HepG2 (cell line): Measurements from ENCODE around the gene CEP63. TPM values are rescaled to one million over a fixed set of nuclear protein-coding genes. Genes with fewer than 3 reads are reported as not detected.

Source experiments
- HDAC2 ChIP-seq: sonication (generic); formaldehyde crosslinking; IDR thresholded peaks from 2 replicates; pipeline ENCODE4 v1.4.0; 2020; ENCODE audit warnings: missing genetic modification reagents
- POLR2AphosphoS5 ChIP-seq: IDR thresholded peaks from 2 replicates; pipeline ENCODE4 v1.6.1; 2012; ENCODE audit warnings: low read depth, low read length
- POLR2G ChIP-seq: fragments of 200-400 bp; formaldehyde crosslinking; IDR thresholded peaks from 2 replicates; pipeline ENCODE4 v1.6.1; 2018; ENCODE audit warnings: mild to moderate bottlenecking, low read depth, low read length, moderate library complexity
- RFXANK ChIP-seq: IDR thresholded peaks from 2 replicates; pipeline ENCODE4 v1.6.1; 2016
- RXRA ChIP-seq: sonication (generic); formaldehyde crosslinking; IDR thresholded peaks from 2 replicates; pipeline ENCODE4 v1.5.1; 2020; ENCODE audit warnings: missing genetic modification reagents
- ZNF292 ChIP-seq: sonication (generic); formaldehyde crosslinking; IDR thresholded peaks from 2 replicates; pipeline ENCODE4 v1.8.1; 2022; ENCODE audit warnings: mild to moderate bottlenecking, low read depth, missing genetic modification reagents, borderline replicate concordance
- ZNF605 ChIP-seq: sonication (generic); formaldehyde crosslinking; IDR thresholded peaks from 2 replicates; pipeline ENCODE4 v1.8.0; 2022; ENCODE audit warnings: mild to moderate bottlenecking, missing genetic modification reagents
- polyA plus RNA-seq, 8 experiments: library from polyadenylated mRNA; depleted of rRNA in 3 of 8; stranded (reverse) in 7 of 8; unstranded in 1 of 8; fragments of >200 nt; fragmentation: Illumina TruSeq in 4 of 8; extraction: Trizol in 4 of 8; gene quantifications; 2 replicates each; pipeline versions ENCODE4 v1.2.1 to v1.2.3, GENCODE V29; 2011 to 2016; ENCODE audit warnings: low read depth in 4 of 8, missing spikeins in 1 of 8, mixed read lengths in 1 of 8; ENCODE audit not compliant: insufficient read depth in 1 of 8
- total RNA-seq, 5 experiments: library from RNA; depleted of rRNA; stranded (reverse); fragments of >200 nt; fragmentation: Illumina TruSeq; extraction: Trizol; gene quantifications; 2 replicates each; pipeline ENCODE4 v1.2.3, GENCODE V29; 2016; ENCODE audit warnings: low read depth in 1 of 5
- TF ChIP-seq, protein P1 (sequence below): sonication (generic); formaldehyde crosslinking; IDR thresholded peaks from 2 replicates; pipeline ENCODE4 v1.5.0; 2020; ENCODE audit warnings: missing genetic modification reagents, mild to moderate bottlenecking, borderline replicate concordance
- TF ChIP-seq, protein P2 (sequence below): IDR thresholded peaks from 2 replicates; pipeline ENCODE4 v1.6.1; 2012; ENCODE audit warnings: low read length, improper control_type of control experiment
- TF ChIP-seq, protein P3 (sequence below): sonication (generic); formaldehyde crosslinking; IDR thresholded peaks from 2 replicates; pipeline ENCODE4 v1.8.1; 2022; ENCODE audit warnings: mild to moderate bottlenecking, missing genetic modification reagents
- TF ChIP-seq, protein P4 (sequence below): sonication (generic); formaldehyde crosslinking; IDR thresholded peaks from 2 replicates; pipeline ENCODE4 v1.4.0; 2020; ENCODE audit warnings: missing genetic modification reagents
- TF ChIP-seq, protein P5 (sequence below): sonication (generic); formaldehyde crosslinking; IDR thresholded peaks from 2 replicates; pipeline ENCODE4 v1.4.0; 2020; ENCODE audit warnings: mild to moderate bottlenecking, missing genetic modification reagents
- TF ChIP-seq, protein P6 (sequence below): IDR thresholded peaks from 2 replicates; pipeline ENCODE4 v1.6.1; 2016; ENCODE audit warnings: mild to moderate bottlenecking
- TF ChIP-seq, protein P7 (sequence below): conservative IDR thresholded peaks from 2 replicates; pipeline ENCODE4 v1.6.1; 2018; ENCODE audit warnings: missing genetic modification reagents

Gene CEP63
- total and polyA plus RNA-seq, 2 of the 13 experiments (the other 11 are each of a cell fraction or from before 2014, with no cell fraction given) = 7.2 to 18.4 TPM

DNA sequence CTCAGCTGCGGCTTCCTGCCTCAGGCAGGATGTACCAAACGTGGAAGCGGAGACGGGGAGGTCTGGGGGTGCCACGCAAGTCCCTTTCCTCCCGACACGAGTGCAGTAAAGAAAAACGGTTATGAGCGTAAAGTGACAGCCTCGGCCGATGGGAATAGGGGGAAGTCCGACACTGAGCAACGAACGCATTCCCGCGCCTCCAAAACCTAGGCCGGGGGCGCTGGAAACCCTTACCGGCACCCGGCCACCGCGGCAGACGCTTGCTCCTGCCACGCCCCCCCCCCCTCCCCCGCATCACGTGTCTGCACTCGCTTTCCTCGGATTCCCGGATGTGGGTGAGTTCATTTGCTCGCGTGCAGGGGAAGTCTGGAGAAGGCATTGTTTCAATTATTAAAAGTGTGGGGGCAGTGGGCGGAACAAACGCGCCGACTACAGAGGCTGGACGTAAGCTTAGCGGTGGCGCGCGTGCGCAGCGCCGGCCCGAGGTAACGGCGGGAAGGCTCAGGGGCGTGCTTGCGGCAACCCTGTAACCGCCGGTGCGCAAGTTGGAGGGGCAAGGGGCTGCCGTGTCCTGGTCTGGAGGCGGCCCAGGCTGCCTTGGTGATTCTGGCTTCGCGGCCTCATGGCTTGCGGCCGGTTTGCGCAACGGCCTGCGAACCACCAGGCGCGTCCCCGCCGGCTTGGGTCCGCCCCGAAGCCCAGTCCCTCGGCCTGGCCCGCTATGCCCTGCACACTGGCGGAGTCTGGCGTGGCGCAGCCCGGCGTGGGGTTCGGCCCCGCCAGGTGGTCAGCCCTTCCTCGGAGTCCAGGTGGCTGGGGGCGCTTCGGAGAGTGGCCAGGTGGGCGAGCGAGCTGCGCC is at the start of gene CEP63, which contains the start of gene ANAPC13 (continued):
- TF ChIP-seq, protein P1, sequence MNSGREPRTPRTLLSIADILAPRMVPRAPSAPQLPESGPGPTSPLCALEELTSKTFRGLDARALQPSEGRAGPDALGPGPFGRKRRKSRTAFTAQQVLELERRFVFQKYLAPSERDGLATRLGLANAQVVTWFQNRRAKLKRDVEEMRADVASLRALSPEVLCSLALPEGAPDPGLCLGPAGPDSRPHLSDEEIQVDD (CRISPR knock-in tag) = 0 out of 2 replicates have a peak, but pooled peaks have one; percentile 37
- TF ChIP-seq, protein P2, sequence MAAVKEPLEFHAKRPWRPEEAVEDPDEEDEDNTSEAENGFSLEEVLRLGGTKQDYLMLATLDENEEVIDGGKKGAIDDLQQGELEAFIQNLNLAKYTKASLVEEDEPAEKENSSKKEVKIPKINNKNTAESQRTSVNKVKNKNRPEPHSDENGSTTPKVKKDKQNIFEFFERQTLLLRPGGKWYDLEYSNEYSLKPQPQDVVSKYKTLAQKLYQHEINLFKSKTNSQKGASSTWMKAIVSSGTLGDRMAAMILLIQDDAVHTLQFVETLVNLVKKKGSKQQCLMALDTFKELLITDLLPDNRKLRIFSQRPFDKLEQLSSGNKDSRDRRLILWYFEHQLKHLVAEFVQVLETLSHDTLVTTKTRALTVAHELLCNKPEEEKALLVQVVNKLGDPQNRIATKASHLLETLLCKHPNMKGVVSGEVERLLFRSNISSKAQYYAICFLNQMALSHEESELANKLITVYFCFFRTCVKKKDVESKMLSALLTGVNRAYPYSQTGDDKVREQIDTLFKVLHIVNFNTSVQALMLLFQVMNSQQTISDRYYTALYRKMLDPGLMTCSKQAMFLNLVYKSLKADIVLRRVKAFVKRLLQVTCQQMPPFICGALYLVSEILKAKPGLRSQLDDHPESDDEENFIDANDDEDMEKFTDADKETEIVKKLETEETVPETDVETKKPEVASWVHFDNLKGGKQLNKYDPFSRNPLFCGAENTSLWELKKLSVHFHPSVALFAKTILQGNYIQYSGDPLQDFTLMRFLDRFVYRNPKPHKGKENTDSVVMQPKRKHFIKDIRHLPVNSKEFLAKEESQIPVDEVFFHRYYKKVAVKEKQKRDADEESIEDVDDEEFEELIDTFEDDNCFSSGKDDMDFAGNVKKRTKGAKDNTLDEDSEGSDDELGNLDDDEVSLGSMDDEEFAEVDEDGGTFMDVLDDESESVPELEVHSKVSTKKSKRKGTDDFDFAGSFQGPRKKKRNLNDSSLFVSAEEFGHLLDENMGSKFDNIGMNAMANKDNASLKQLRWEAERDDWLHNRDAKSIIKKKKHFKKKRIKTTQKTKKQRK = no peak
- TF ChIP-seq, protein P3, sequence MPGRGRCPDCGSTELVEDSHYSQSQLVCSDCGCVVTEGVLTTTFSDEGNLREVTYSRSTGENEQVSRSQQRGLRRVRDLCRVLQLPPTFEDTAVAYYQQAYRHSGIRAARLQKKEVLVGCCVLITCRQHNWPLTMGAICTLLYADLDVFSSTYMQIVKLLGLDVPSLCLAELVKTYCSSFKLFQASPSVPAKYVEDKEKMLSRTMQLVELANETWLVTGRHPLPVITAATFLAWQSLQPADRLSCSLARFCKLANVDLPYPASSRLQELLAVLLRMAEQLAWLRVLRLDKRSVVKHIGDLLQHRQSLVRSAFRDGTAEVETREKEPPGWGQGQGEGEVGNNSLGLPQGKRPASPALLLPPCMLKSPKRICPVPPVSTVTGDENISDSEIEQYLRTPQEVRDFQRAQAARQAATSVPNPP (CRISPR knock-in tag) = no peak
- TF ChIP-seq, protein P4, sequence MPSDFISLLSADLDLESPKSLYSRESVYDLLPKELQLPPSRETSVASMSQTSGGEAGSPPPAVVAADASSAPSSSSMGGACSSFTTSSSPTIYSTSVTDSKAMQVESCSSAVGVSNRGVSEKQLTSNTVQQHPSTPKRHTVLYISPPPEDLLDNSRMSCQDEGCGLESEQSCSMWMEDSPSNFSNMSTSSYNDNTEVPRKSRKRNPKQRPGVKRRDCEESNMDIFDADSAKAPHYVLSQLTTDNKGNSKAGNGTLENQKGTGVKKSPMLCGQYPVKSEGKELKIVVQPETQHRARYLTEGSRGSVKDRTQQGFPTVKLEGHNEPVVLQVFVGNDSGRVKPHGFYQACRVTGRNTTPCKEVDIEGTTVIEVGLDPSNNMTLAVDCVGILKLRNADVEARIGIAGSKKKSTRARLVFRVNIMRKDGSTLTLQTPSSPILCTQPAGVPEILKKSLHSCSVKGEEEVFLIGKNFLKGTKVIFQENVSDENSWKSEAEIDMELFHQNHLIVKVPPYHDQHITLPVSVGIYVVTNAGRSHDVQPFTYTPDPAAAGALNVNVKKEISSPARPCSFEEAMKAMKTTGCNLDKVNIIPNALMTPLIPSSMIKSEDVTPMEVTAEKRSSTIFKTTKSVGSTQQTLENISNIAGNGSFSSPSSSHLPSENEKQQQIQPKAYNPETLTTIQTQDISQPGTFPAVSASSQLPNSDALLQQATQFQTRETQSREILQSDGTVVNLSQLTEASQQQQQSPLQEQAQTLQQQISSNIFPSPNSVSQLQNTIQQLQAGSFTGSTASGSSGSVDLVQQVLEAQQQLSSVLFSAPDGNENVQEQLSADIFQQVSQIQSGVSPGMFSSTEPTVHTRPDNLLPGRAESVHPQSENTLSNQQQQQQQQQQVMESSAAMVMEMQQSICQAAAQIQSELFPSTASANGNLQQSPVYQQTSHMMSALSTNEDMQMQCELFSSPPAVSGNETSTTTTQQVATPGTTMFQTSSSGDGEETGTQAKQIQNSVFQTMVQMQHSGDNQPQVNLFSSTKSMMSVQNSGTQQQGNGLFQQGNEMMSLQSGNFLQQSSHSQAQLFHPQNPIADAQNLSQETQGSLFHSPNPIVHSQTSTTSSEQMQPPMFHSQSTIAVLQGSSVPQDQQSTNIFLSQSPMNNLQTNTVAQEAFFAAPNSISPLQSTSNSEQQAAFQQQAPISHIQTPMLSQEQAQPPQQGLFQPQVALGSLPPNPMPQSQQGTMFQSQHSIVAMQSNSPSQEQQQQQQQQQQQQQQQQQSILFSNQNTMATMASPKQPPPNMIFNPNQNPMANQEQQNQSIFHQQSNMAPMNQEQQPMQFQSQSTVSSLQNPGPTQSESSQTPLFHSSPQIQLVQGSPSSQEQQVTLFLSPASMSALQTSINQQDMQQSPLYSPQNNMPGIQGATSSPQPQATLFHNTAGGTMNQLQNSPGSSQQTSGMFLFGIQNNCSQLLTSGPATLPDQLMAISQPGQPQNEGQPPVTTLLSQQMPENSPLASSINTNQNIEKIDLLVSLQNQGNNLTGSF (CRISPR knock-in tag) = no peak
- peak; percentile 74 for TF ChIP-seq POLR2AphosphoS5
- peak; percentile 48 for TF ChIP-seq HDAC2 (CRISPR knock-in tag)
- peak; percentile 88 for TF ChIP-seq POLR2G
- TF ChIP-seq, protein P5, sequence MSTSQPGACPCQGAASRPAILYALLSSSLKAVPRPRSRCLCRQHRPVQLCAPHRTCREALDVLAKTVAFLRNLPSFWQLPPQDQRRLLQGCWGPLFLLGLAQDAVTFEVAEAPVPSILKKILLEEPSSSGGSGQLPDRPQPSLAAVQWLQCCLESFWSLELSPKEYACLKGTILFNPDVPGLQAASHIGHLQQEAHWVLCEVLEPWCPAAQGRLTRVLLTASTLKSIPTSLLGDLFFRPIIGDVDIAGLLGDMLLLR (CRISPR knock-in tag) = peak; percentile 93
- peak; percentile 48 for TF ChIP-seq ZNF605 (CRISPR knock-in tag)
- TF ChIP-seq RFXANK (CRISPR knock-in tag) = peak; percentile 72; the same call in 1 of the 2 replicates
- peak; percentile 15; the same call in 1 of the 2 replicates for TF ChIP-seq ZNF292 (CRISPR knock-in tag)
- TF ChIP-seq, protein P6, sequence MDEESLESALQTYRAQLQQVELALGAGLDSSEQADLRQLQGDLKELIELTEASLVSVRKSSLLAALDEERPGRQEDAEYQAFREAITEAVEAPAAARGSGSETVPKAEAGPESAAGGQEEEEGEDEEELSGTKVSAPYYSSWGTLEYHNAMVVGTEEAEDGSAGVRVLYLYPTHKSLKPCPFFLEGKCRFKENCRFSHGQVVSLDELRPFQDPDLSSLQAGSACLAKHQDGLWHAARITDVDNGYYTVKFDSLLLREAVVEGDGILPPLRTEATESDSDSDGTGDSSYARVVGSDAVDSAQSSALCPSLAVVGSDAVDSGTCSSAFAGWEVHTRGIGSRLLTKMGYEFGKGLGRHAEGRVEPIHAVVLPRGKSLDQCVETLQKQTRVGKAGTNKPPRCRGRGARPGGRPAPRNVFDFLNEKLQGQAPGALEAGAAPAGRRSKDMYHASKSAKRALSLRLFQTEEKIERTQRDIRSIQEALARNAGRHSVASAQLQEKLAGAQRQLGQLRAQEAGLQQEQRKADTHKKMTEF (CRISPR knock-in tag) = peak; percentile 76; the same call in 1 of the 2 replicates
- TF ChIP-seq, protein P7, sequence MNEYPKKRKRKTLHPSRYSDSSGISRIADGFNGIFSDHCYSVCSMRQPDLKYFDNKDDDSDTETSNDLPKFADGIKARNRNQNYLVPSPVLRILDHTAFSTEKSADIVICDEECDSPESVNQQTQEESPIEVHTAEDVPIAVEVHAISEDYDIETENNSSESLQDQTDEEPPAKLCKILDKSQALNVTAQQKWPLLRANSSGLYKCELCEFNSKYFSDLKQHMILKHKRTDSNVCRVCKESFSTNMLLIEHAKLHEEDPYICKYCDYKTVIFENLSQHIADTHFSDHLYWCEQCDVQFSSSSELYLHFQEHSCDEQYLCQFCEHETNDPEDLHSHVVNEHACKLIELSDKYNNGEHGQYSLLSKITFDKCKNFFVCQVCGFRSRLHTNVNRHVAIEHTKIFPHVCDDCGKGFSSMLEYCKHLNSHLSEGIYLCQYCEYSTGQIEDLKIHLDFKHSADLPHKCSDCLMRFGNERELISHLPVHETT (CRISPR knock-in tag) = 0 out of 2 replicates have a peak, but pooled peaks have one; percentile 23
- peak; percentile 67; the same call in 1 of the 2 replicates for TF ChIP-seq RXRA (CRISPR knock-in tag)
